HepG2 (cell line): ENCODE results near the gene LPXN. TPM values are rescaled to one million over a fixed set of nuclear protein-coding genes. Genes with fewer than 3 reads are reported as not detected.

Source experiments
- ATAC-seq: fragments of 200-7000 bp; cut with Tn5 transposase; 3 replicates; pipeline ENCODE4 v1.9.1; 2020; ENCODE audit warnings: mild to moderate bottlenecking, moderate library complexity
- BruUV-seq: library from RNA; stranded (reverse); fragments of 400-500 nt; replicated peaks from 2 replicates; lab custom pipeline; 2021; lab: Mats Ljungman, UMichigan
- CTCF ChIA-PET: fragments of 300-600 bp; formaldehyde crosslinking; extraction: SDS; loops from one replicate; lab custom pipeline; 2021; ENCODE audit warnings: low total read pairs, inconsistent platforms, low intra/inter-chr PET ratio; lab: Yijun Ruan, JAX
- POLR2A ChIA-PET: fragments of 350-600 bp; sonication (Branson Sonifier 250); formaldehyde crosslinking; loops from one replicate; lab custom pipeline; 2020; ENCODE audit warnings: antibody characterized with exemption, inconsistent platforms; lab: Yijun Ruan, JAX
- DNase-seq: peaks from one replicate; pipeline ENCODE4 v3.0.0-alpha.2; 2015; ENCODE audit warnings: low spot score
- FAIRE-seq: peaks from 3 replicates; lab custom pipeline; 2011; peaks lifted over from hg19 to GRCh38; lab: Jason Lieb, UNC
- H2AFZ ChIP-seq: one replicate; pipeline ENCODE4 v1.6.1; 2011; ENCODE audit warnings: low read length, inconsistent platforms
- H3K27ac ChIP-seq: fragments of 300-600 bp; 3 replicates; pipeline ENCODE4 v1.8.0; 2011; ENCODE audit warnings: mixed run types, mild to moderate bottlenecking, mixed read lengths, low read length, inconsistent platforms; ENCODE audit not compliant: insufficient read depth; ENCODE audit errors: extremely low read length
- H3K27me3 ChIP-seq, 2 experiments: fragments of 200-600 bp in 1 of 2; 2 replicates in 1 of 2; 3 replicates in 1 of 2; pipeline versions ENCODE4 v1.6.0 to v1.8.0; 2011; ENCODE audit warnings: low read length in 2 of 2, mild to moderate bottlenecking in 2 of 2, moderate library complexity in 2 of 2, inconsistent platforms in 1 of 2; ENCODE audit not compliant: insufficient read depth in 2 of 2, control insufficient read depth in 1 of 2
- H3K36me3 ChIP-seq, 2 experiments: fragments of 200-600 bp in 1 of 2; replicated peaks in 1 of 2; 2 replicates in 1 of 2; 3 replicates in 1 of 2; pipeline versions ENCODE4 v1.5.1 to v1.8.0; 2011; ENCODE audit warnings: low read length in 2 of 2, inconsistent platforms in 1 of 2; ENCODE audit not compliant: insufficient read depth in 2 of 2, control insufficient read depth in 1 of 2
- H3K4me1 ChIP-seq: 2 replicates; pipeline ENCODE4 v1.5.1; 2012; ENCODE audit warnings: low read length, inconsistent platforms; ENCODE audit not compliant: insufficient read depth
- H3K4me2 ChIP-seq: 2 replicates; pipeline ENCODE4 v1.6.0; 2011; ENCODE audit warnings: low read depth, low read length, inconsistent platforms
- H3K4me3 ChIP-seq, 3 experiments: fragments of 200-600 bp in 1 of 3; sonication (generic), shearing (Covaris generic) in 1 of 3; replicated peaks in 1 of 3; 2 replicates each; pipeline ENCODE4 v1.5.1; 2011 to 2016; ENCODE audit warnings: low read length in 3 of 3, inconsistent platforms in 2 of 3, low read depth in 2 of 3, mild to moderate bottlenecking in 2 of 3, control low read depth in 1 of 3, mixed read lengths in 1 of 3; ENCODE audit not compliant: insufficient read depth in 1 of 3
- H3K79me2 ChIP-seq: one replicate; pipeline ENCODE4 v1.6.1; 2011; ENCODE audit warnings: low read length, inconsistent platforms; ENCODE audit not compliant: insufficient read depth
- H3K9ac ChIP-seq: 2 replicates; pipeline ENCODE4 v1.6.0; 2011; ENCODE audit warnings: mild to moderate bottlenecking, low read depth, low read length, inconsistent platforms; ENCODE audit not compliant: insufficient read depth
- H3K9me3 ChIP-seq: 2 replicates; pipeline ENCODE4 v1.5.1; 2012; ENCODE audit warnings: mild to moderate bottlenecking, low read length
- H4K20me1 ChIP-seq: 2 replicates; pipeline ENCODE4 v1.6.0; 2011; ENCODE audit warnings: inconsistent platforms, mild to moderate bottlenecking, low read length, moderate library complexity; ENCODE audit not compliant: insufficient read depth
- BCL6 ChIP-seq: IDR thresholded peaks from 2 replicates; pipeline ENCODE4 v1.6.1; 2016; ENCODE audit warnings: missing genetic modification reagents, missing compliant biosample characterization
- KMT2B ChIP-seq: IDR thresholded peaks from 2 replicates; pipeline ENCODE4 v1.6.1; 2016; ENCODE audit warnings: missing genetic modification reagents, missing compliant biosample characterization
- MAFF ChIP-seq: IDR thresholded peaks from 2 replicates; pipeline ENCODE4 v1.6.1; 2011; ENCODE audit warnings: low read depth, low read length, improper control_type of control experiment
- MAZ ChIP-seq, 2 experiments: sonication (generic) in 1 of 2; formaldehyde crosslinking in 1 of 2; IDR thresholded peaks; 2 replicates each; pipeline versions ENCODE4 v1.5.0 to v1.6.1; 2012 to 2020; ENCODE audit warnings: low read depth in 2 of 2, mild to moderate bottlenecking in 2 of 2, borderline replicate concordance in 1 of 2, improper control_type of control experiment in 1 of 2, low read length in 1 of 2, missing genetic modification reagents in 1 of 2, moderate library complexity in 1 of 2
- NCOR1 ChIP-seq: fragments of 200-600 bp; sonication (generic); IDR thresholded peaks from 2 replicates; pipeline ENCODE4 v1.7.0; 2017; ENCODE audit warnings: antibody characterized with exemption, low read length, borderline replicate concordance
- NFIC ChIP-seq: IDR thresholded peaks from 2 replicates; pipeline ENCODE4 v1.6.1; 2012; ENCODE audit warnings: mild to moderate bottlenecking, low read length, inconsistent platforms
- POLR2AphosphoS2 ChIP-seq: IDR thresholded peaks from 2 replicates; pipeline ENCODE4 v1.6.1; 2011; ENCODE audit warnings: low read depth, low read length, improper control_type of control experiment
- RCOR2 ChIP-seq: IDR thresholded peaks from 2 replicates; pipeline ENCODE4 v1.6.1; 2016; ENCODE audit warnings: missing biosample characterization, missing genetic modification reagents
- SIN3A ChIP-seq: IDR thresholded peaks from 2 replicates; pipeline ENCODE4 v1.6.1; 2011; ENCODE audit warnings: low read depth, mild to moderate bottlenecking, control low read depth, low read length, borderline replicate concordance
- ZFP37 ChIP-seq: sonication (generic); formaldehyde crosslinking; IDR thresholded peaks from 2 replicates; pipeline ENCODE4 v1.4.0; 2020; ENCODE audit warnings: missing genetic modification reagents, borderline replicate concordance
- ZNF577 ChIP-seq: sonication (generic); formaldehyde crosslinking; IDR thresholded peaks from 2 replicates; pipeline ENCODE4 v1.4.0; 2020; ENCODE audit warnings: mild to moderate bottlenecking, low read depth, missing genetic modification reagents, borderline replicate concordance
- WGBS: methylation state at CpG from one replicate; pipeline ENCODE4 v1.1.6; 2017; ENCODE audit warnings: low lambda C conversion rate; 5-methylcytosine and 5-hydroxymethylcytosine counted together
- in situ Hi-C: cut with HindIII; loops from 2 replicates; pipeline ENCODE4 v1.10.0; 2017; ENCODE audit warnings: low pct_unique_long_range_greater_than_20kb; ENCODE audit not compliant: extremely low pct_ligation_motif_present
- intact Hi-C: fragments of 100-400 bp; cut with micrococcal nuclease; formaldehyde crosslinking; loops from one replicate; pipeline ENCODE4 v1.10.0; 2022; ENCODE audit not compliant: unreplicated experiment
- polyA plus RNA-seq, 8 experiments: library from polyadenylated mRNA; depleted of rRNA in 3 of 8; stranded (reverse) in 7 of 8; unstranded in 1 of 8; fragments of >200 nt; fragmentation: Illumina TruSeq in 4 of 8; extraction: Trizol in 4 of 8; gene quantifications; 2 replicates each; pipeline versions ENCODE4 v1.2.1 to v1.2.3, GENCODE V29; 2011 to 2016; ENCODE audit warnings: low read depth in 4 of 8, missing spikeins in 1 of 8, mixed read lengths in 1 of 8; ENCODE audit not compliant: insufficient read depth in 1 of 8
- total RNA-seq, 5 experiments: library from RNA; depleted of rRNA; stranded (reverse); fragments of >200 nt; fragmentation: Illumina TruSeq; extraction: Trizol; gene quantifications; 2 replicates each; pipeline ENCODE4 v1.2.3, GENCODE V29; 2016; ENCODE audit warnings: low read depth in 1 of 5
- TF ChIP-seq, protein P1 (sequence below): sonication (generic); formaldehyde crosslinking; IDR thresholded peaks from 2 replicates; pipeline ENCODE4 v1.4.0; 2020; ENCODE audit warnings: missing genetic modification reagents
- TF ChIP-seq, protein P2 (sequence below), 2 experiments: fragments of 450-650 bp in 1 of 2; sonication (generic) in 1 of 2; formaldehyde crosslinking; IDR thresholded peaks; 2 replicates each; pipeline versions ENCODE4 v1.5.0 to v1.8.0; 2020 to 2022; ENCODE audit warnings: mild to moderate bottlenecking in 1 of 2, missing genetic modification reagents in 1 of 2
- TF ChIP-seq, protein P3 (sequence below): sonication (generic); formaldehyde crosslinking; IDR thresholded peaks from 2 replicates; pipeline ENCODE4 v1.4.0; 2020; ENCODE audit warnings: missing genetic modification reagents
- TF ChIP-seq, protein P4 (sequence below): IDR thresholded peaks from 2 replicates; pipeline ENCODE4 v1.4.0; 2020; ENCODE audit warnings: mild to moderate bottlenecking, missing genetic modification reagents

LPXN gene
- total and polyA plus RNA-seq, 2 of the 13 experiments (the other 11 are each of a cell fraction or from before 2014, with no cell fraction given) = 1.7 to 3.5 TPM

DNA sequence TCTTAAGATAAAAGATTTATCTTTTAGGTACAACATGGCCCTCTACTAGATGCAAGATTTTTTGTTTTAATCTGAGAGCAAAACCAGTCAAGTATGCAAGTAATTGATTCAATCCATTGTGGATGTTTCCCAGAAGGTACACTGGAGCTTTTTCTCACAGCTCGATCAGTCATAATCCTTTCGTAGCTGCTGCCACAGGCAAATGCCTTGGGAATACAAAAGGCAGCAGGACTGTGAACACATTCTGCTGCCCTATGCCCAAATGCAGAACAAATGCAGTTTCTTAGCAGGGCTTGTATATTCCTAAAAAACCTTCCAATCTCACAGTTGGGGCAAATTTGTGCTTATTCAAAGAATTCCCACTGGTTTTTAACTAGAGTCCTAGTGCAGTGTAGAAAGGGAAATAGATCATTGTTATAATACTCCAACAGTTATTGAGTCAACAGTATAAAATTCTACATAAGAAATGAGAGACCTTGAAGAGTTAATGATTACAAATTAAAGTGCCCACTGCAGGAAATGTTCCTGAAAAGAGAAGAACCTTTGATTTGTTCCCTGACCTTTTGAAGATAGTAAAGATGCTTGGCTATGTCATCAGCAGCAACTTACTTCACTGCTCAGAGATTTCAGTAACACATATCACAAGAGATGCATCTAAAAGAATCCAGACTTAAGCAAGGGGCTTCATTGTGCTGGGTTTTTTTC, 14.1 kb downstream of the LPXN start:
- Histone ChIP-seq H3K4me3 (peak overlapping the region in 1 of 3 experiments; percentile 1; a peak in 2 of 6 replicates), H3K27ac (peak overlapping the region; percentile 66), H4K20me1 (no peaks in the 10 kb centered on the region), H3K79me2 (no peaks in the 10 kb centered on the region), H3K9ac (no peak overlapping the region), H2AFZ (no peak overlapping the region), H3K9me3 (no peaks in the 10 kb centered on the region), H3K4me2 (peak overlapping the region; percentile 56), H3K4me1 (peaks cover 32% of the 10 kb centered on the region), H3K27me3 (no peaks in the 10 kb centered on the region), H3K36me3 (no peaks in the 10 kb centered on the region)
- ChIA-PET POLR2A (interaction anchor here (3.2 kb wide), 1 partner anchor 16 kb away, joined by 18 read pairs; the partner anchor contains the start of gene LPXN), CTCF (no interaction called here)
- 5% methylated on average over 2 of the region's 2 CpGs for WGBS
- FAIRE-seq = no peak
- peak; percentile 82 for ATAC-seq
- in situ Hi-C loops = loop anchor here (10.0 kb wide), 1 partner anchor 63 kb away; the partner anchor contains the start of gene CNTF
- intact Hi-C loops = no loop called here
- TSS peak; percentile 44 for BruUV-seq
- peak; percentile 77 for DNase-seq
- TF ChIP-seq MAZ (IDR thresholded peaks at IDR 0.05; ENCODE audit: borderline replicate concordance, low read depth, low read length) (no peak), MAZ (CRISPR knock-in tag; IDR thresholded peaks at IDR 0.05; ENCODE audit: low read depth) (no peak), ZFP37 (CRISPR knock-in tag) (no peak), NFIC (peak; percentile 29; the same call in 1 of the 2 replicates), SIN3A (no peak), POLR2AphosphoS2 (no peak), KMT2B (CRISPR knock-in tag) (0 out of 2 replicates have a peak, but pooled peaks have one; percentile 9), MAFF (no peak), NCOR1 (peak; percentile 38; the same call in 1 of the 2 replicates), BCL6 (CRISPR knock-in tag) (peak; percentile 99), RCOR2 (CRISPR knock-in tag) (0 out of 2 replicates have a peak, but pooled peaks have one; percentile 19), ZNF577 (no peak)
- TF ChIP-seq, protein P1, sequence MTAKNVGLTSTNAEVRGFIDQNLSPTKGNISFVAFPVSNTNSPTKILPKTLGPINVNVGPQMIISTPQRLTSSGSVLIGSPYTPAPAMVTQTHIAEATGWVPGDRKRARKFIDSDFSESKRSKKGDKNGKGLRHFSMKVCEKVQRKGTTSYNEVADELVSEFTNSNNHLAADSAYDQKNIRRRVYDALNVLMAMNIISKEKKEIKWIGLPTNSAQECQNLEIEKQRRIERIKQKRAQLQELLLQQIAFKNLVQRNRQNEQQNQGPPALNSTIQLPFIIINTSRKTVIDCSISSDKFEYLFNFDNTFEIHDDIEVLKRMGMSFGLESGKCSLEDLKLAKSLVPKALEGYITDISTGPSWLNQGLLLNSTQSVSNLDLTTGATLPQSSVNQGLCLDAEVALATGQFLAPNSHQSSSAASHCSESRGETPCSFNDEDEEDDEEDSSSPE (CRISPR knock-in tag) = no peak
- TF ChIP-seq, protein P2, sequence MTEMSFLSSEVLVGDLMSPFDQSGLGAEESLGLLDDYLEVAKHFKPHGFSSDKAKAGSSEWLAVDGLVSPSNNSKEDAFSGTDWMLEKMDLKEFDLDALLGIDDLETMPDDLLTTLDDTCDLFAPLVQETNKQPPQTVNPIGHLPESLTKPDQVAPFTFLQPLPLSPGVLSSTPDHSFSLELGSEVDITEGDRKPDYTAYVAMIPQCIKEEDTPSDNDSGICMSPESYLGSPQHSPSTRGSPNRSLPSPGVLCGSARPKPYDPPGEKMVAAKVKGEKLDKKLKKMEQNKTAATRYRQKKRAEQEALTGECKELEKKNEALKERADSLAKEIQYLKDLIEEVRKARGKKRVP (CRISPR knock-in tag; IDR thresholded peaks at IDR 0.05) = peak in 1 of 2 experiments; percentile 82; a peak in 2 of 4 replicates
- TF ChIP-seq, protein P3, sequence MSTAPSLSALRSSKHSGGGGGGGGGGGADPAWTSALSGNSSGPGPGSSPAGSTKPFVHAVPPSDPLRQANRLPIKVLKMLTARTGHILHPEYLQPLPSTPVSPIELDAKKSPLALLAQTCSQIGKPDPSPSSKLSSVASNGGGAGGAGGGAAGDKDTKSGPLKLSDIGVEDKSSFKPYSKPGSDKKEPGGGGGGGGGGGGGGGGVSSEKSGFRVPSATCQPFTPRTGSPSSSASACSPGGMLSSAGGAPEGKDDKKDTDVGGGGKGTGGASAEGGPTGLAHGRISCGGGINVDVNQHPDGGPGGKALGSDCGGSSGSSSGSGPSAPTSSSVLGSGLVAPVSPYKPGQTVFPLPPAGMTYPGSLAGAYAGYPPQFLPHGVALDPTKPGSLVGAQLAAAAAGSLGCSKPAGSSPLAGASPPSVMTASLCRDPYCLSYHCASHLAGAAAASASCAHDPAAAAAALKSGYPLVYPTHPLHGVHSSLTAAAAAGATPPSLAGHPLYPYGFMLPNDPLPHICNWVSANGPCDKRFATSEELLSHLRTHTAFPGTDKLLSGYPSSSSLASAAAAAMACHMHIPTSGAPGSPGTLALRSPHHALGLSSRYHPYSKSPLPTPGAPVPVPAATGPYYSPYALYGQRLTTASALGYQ = 0 out of 2 replicates have a peak, but pooled peaks have one; percentile 21
- TF ChIP-seq, protein P4, sequence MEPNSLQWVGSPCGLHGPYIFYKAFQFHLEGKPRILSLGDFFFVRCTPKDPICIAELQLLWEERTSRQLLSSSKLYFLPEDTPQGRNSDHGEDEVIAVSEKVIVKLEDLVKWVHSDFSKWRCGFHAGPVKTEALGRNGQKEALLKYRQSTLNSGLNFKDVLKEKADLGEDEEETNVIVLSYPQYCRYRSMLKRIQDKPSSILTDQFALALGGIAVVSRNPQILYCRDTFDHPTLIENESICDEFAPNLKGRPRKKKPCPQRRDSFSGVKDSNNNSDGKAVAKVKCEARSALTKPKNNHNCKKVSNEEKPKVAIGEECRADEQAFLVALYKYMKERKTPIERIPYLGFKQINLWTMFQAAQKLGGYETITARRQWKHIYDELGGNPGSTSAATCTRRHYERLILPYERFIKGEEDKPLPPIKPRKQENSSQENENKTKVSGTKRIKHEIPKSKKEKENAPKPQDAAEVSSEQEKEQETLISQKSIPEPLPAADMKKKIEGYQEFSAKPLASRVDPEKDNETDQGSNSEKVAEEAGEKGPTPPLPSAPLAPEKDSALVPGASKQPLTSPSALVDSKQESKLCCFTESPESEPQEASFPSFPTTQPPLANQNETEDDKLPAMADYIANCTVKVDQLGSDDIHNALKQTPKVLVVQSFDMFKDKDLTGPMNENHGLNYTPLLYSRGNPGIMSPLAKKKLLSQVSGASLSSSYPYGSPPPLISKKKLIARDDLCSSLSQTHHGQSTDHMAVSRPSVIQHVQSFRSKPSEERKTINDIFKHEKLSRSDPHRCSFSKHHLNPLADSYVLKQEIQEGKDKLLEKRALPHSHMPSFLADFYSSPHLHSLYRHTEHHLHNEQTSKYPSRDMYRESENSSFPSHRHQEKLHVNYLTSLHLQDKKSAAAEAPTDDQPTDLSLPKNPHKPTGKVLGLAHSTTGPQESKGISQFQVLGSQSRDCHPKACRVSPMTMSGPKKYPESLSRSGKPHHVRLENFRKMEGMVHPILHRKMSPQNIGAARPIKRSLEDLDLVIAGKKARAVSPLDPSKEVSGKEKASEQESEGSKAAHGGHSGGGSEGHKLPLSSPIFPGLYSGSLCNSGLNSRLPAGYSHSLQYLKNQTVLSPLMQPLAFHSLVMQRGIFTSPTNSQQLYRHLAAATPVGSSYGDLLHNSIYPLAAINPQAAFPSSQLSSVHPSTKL = peak; percentile 68
